Kidney (tissue), 14 donors: ENCODE results near the gene KCNQ1. TPM values are rescaled to one million over a fixed set of nuclear protein-coding genes. Genes with fewer than 3 reads are reported as not detected.

Source experiments
- DNase-seq, 5 donors: peaks; one replicate each; pipeline ENCODE4 v3.0.0-alpha.2; 2013 to 2020
- FAIRE-seq: peaks from 2 replicates; lab custom pipeline; 2012; peaks lifted over from hg19 to GRCh38; lab: Jason Lieb, UNC
- H3K27ac ChIP-seq, 2 donors: one replicate each; pipeline ENCODE4 v1.7.0; 2013; ENCODE audit warnings: low read depth in 2 of 2, low read length in 2 of 2, inconsistent platforms in 1 of 2
- H3K27me3 ChIP-seq: one replicate; pipeline ENCODE4 v1.7.1; 2013; ENCODE audit warnings: low read length, inconsistent platforms; ENCODE audit not compliant: control insufficient read depth, insufficient read depth
- H3K36me3 ChIP-seq, 3 donors: one replicate each; pipeline versions ENCODE4 v1.7.0 to v1.7.1; 2013; ENCODE audit warnings: low read length in 3 of 3, control low read depth in 1 of 3, inconsistent platforms in 1 of 3; ENCODE audit not compliant: insufficient read depth in 3 of 3, control insufficient read depth in 2 of 3
- H3K4me1 ChIP-seq, 3 donors: one replicate each; pipeline versions ENCODE4 v1.7.0 to v1.7.1; 2013; ENCODE audit warnings: low read length in 3 of 3, inconsistent platforms in 1 of 3, low read depth in 1 of 3; ENCODE audit not compliant: control insufficient read depth in 2 of 3, insufficient read depth in 2 of 3
- H3K4me3 ChIP-seq, 3 donors: one replicate each; pipeline versions ENCODE4 v1.7.0 to v1.8.1; 2013; ENCODE audit warnings: low read length in 3 of 3, control low read depth in 1 of 3, inconsistent platforms in 1 of 3
- H3K9ac ChIP-seq, 3 donors: one replicate each; pipeline versions ENCODE4 v1.7.0 to v1.7.1; 2013; ENCODE audit warnings: low read length in 3 of 3, control low read depth in 1 of 3, inconsistent platforms in 1 of 3
- H3K9me3 ChIP-seq, 3 donors: one replicate each; pipeline versions ENCODE4 v1.7.0 to v1.7.1; 2013; ENCODE audit warnings: low read length in 3 of 3, control low read depth in 1 of 3, inconsistent platforms in 1 of 3; ENCODE audit not compliant: control insufficient read depth in 2 of 3, insufficient read depth in 1 of 3
- CTCF ChIP-seq: IDR thresholded peaks from 3 replicates; pipeline ENCODE4 v1.5.1; 2012; ENCODE audit warnings: mild to moderate bottlenecking, moderate library complexity, borderline replicate concordance; ENCODE audit not compliant: insufficient read depth; ENCODE audit errors: extremely low read depth
- intact Hi-C: fragments of 100-400 bp; cut with DNase I; formaldehyde crosslinking; loops from one replicate; pipeline ENCODE4 v1.11.1; 2022
- polyA plus RNA-seq: library from polyadenylated mRNA; stranded (reverse); fragments of 350-450 nt; fragmentation: Illumina TruSeq; extraction: RNeasy Lipid Tissue Mini Kit (QIAGEN cat#74804); gene quantifications from one replicate; pipeline ENCODE4 v1.2.3, GENCODE V29; 2014; ENCODE audit warnings: low read depth, low replicate concordance; ENCODE audit not compliant: insufficient read depth
- total RNA-seq: library from RNA; stranded (reverse); fragmentation: NEBNext Ultra II Directional; extraction: Animal tissue kit (Norgen Biotek cat#: 25700); gene quantifications from one replicate; pipeline ENCODE4 v1.2.1, GENCODE V29; 2021
- donor health status: control.
- donor health status: control.
- donor health status: control.
- donor health status: control.
- donor health status: control.
- donor health status: DM: yes; HTN: yes; CAD: no.
- donor health status: Normal renal cell carcinoma (clear cell type).

Gene KCNQ1
- total and polyA plus RNA-seq, 2 donors from 2014 or later = 45.5 to 49.4 TPM

DNA sequence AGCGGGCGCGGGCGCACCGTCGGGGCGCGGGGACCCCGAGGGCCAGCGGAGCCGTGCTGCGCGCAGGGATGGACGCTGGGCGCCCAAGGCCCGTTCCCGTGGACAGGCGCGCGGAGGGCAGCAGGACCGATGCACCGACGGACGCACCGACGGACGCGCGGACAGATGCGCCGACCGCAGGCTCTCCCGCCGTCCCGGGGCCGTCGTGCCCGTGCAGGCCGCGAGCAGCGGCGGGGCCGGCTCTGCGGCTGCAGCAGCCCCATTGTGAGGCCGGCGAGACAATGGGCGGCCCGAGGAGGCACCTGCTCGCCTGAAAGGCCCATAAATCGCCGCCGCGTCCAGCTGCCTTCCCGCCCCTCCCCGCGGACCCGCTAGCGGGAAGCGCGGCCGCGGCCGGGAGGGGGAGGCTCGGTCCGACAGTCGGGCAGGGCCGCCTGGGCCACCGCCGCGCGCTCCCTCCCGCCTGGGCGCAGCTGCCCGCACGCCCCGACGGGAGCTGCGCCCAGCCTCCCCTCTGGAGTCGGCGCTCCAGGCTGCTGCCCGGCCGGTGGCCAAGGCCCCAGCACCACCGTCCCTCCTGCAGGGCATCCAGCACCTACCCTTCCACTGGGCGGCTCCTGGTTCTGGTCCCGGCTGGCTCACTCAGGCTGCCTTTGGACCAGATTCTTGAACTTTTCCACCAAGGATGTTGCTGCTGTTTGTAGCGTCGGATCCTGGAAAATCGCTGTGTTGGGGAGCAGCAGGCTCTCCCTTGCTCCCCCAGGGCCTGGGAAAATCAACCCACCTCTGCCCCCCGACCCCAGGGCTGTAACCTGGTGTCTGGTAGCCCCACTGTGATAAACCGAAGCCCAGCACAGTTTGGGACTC lies 425.0 kb downstream of the KCNQ1 start:
- DNase-seq (peak in 2 of 5 donors; percentile 56 to 59), FAIRE-seq (no peak)
- no peak overlapping the region for H3K9ac ChIP-seq
- H3K4me1 ChIP-seq = peaks cover 0 to 4% (median 0%) of the 10 kb centered on the region in 3 donors
- intact Hi-C loops = no loop called here
- H3K9me3 ChIP-seq = no peaks in the 10 kb centered on the region
- H3K27me3 ChIP-seq = peaks cover 12% of the 10 kb centered on the region
- no peak overlapping the region for H3K4me3 ChIP-seq
- no peak for TF ChIP-seq CTCF
- H3K27ac ChIP-seq = no peak overlapping the region
- no peaks in the 10 kb centered on the region for H3K36me3 ChIP-seq

GRCh38 chr11:2870460-2870859 lies 425.7 kb downstream of the KCNQ1 start:
- Histone ChIP-seq H3K27me3 (peaks cover 12% of the 10 kb centered on the region), H3K9me3 (no peaks in the 10 kb centered on the region), H3K36me3 (no peaks in the 10 kb centered on the region), H3K9ac (no peak overlapping the region), H3K4me3 (no peak overlapping the region), H3K27ac (no peak overlapping the region), H3K4me1 (peaks cover 0 to 4% (median 0%) of the 10 kb centered on the region in 3 donors)
- no peak for TF ChIP-seq CTCF
- DNase-seq = peak in 1 of 5 donors; percentile 62
- intact Hi-C loops = no loop called here
- FAIRE-seq = no peak

DNA sequence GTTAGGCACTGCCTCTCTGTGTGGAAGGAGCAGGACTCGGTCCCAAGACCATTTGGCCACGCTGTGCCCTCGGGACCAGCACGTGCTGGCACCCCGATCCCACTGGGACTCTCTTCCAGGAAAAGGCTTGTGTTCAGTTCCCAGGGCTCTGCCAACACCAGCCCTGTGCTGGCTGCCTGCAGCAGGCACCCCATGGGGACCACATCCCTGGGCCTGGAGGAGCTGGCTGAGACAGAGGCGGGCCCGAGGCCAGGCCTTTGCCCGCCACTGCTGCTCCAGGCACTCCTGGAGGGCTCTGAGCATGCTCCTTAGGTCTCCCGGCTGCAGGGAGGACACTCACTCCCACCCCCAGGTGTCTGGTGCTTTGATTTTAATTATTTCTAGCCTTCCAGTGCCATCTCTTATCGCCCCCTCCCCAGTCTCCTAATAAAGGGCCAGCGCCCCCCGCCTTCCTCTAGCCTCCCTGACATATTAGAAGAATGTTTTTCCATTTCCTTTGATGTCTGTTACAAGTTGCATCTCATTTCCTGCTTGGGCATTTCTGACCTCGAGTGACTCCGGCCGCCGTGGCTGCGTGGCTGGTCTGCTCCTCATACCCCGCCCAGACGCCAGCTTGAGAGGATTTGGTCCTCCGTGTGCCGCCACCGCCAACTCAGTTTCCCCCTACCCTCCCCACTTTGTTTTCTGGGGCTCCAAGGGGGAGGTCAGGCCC lies 426.3 kb downstream of the KCNQ1 start:
- no peak overlapping the region for H3K9ac ChIP-seq
- intact Hi-C loops = no loop called here

More for the DNA sequence above, 426.3 kb downstream of the KCNQ1 start:
- Histone ChIP-seq H3K27me3 (peaks cover 12% of the 10 kb centered on the region), H3K27ac (no peak overlapping the region), H3K9me3 (no peaks in the 10 kb centered on the region), H3K36me3 (no peaks in the 10 kb centered on the region), H3K4me3 (no peak overlapping the region), H3K4me1 (peaks cover 0 to 4% (median 0%) of the 10 kb centered on the region in 3 donors)
- no peak for FAIRE-seq
- no peak for TF ChIP-seq CTCF
- DNase-seq = peak in 3 of 5 donors; percentile 53 to 62 (median 60)
